ENCODE results near the gene CD2AP. TPM values are rescaled to one million over a fixed set of nuclear protein-coding genes. Genes with fewer than 3 reads are reported as not detected.

The CD2AP gene
- total RNA-seq, 2 donors from 2014 or later, result 27.1 to 29.1 TPM

- DNase-seq (ENCODE audit: low spot score), result no peak
- Histone ChIP-seq H3K36me3 (no peaks in the 10 kb centered on the region), H3K4me3 (no peak overlapping the region), H3K27ac (no peak overlapping the region), H3K9me3 (no peaks in the 10 kb centered on the region), H3K27me3 (replicated peaks; ENCODE audit: insufficient read depth) (no peaks in the 10 kb centered on the region), H3K4me1 (ENCODE audit: control insufficient read depth in 1 of 2, low read depth in 2 of 2) (peaks cover 24 to 28% of the 10 kb centered on the region in 2 donors)
- no peak for TF ChIP-seq CTCF (IDR thresholded peaks at IDR 0.05)
- ATAC-seq (ENCODE audit: insufficient number of reproducible peaks, low FRiP score, low read depth), result no peak
Observed at GRCh38 chr6:47483516-47483852, 5.9 kb downstream of the CD2AP start.

GRCh38 chr6:47483853-47484546, 6.4 kb downstream of the CD2AP start:
- Histone ChIP-seq H3K36me3 (no peaks in the 10 kb centered on the region), H3K4me1 (ENCODE audit: control insufficient read depth in 1 of 2, low read depth in 2 of 2) (peaks cover 24 to 27% of the 10 kb centered on the region in 2 donors), H3K27ac (no peak overlapping the region), H3K27me3 (replicated peaks; ENCODE audit: insufficient read depth) (no peaks in the 10 kb centered on the region), H3K9me3 (no peaks in the 10 kb centered on the region), H3K4me3 (no peak overlapping the region)
- ATAC-seq (ENCODE audit: insufficient number of reproducible peaks, low FRiP score, low read depth) (no peak), DNase-seq (ENCODE audit: low spot score) (no peak)
- TF ChIP-seq CTCF (IDR thresholded peaks at IDR 0.05), result no peak

GRCh38 chr6:47484616-47485015, 7.0 kb downstream of the CD2AP start:
- Histone ChIP-seq H3K36me3 (no peaks in the 10 kb centered on the region), H3K9me3 (no peaks in the 10 kb centered on the region), H3K27ac (no peak overlapping the region), H3K4me3 (no peak overlapping the region), H3K27me3 (replicated peaks; ENCODE audit: insufficient read depth) (no peaks in the 10 kb centered on the region), H3K4me1 (ENCODE audit: control insufficient read depth in 1 of 2, low read depth in 2 of 2) (peaks cover 19 to 21% of the 10 kb centered on the region in 2 donors)
- ATAC-seq (ENCODE audit: insufficient number of reproducible peaks, low FRiP score, low read depth), result no peak
- no peak for DNase-seq (ENCODE audit: low spot score)
- TF ChIP-seq CTCF (IDR thresholded peaks at IDR 0.05), result no peak

- Histone ChIP-seq H3K9me3 (no peaks in the 10 kb centered on the region), H3K4me1 (ENCODE audit: control insufficient read depth in 1 of 2, low read depth in 2 of 2) (peaks cover 14 to 16% of the 10 kb centered on the region in 2 donors), H3K4me3 (no peak overlapping the region), H3K36me3 (no peaks in the 10 kb centered on the region), H3K27ac (no peak overlapping the region), H3K27me3 (replicated peaks; ENCODE audit: insufficient read depth) (no peaks in the 10 kb centered on the region)
- DNase-seq (ENCODE audit: low spot score) (no peak), ATAC-seq (ENCODE audit: insufficient number of reproducible peaks, low FRiP score, low read depth) (no peak)
- no peak for TF ChIP-seq CTCF (IDR thresholded peaks at IDR 0.05)
Observed at GRCh38 chr6:47485083-47485482, 7.5 kb downstream of the CD2AP start.

GRCh38 chr6:47485491-47486135, 8.0 kb downstream of the CD2AP start:
- Histone ChIP-seq H3K9me3 (no peaks in the 10 kb centered on the region), H3K4me1 (ENCODE audit: control insufficient read depth in 1 of 2, low read depth in 2 of 2) (peaks cover 11 to 14% of the 10 kb centered on the region in 2 donors), H3K36me3 (no peaks in the 10 kb centered on the region), H3K27me3 (replicated peaks; ENCODE audit: insufficient read depth) (no peaks in the 10 kb centered on the region), H3K4me3 (no peak overlapping the region), H3K27ac (no peak overlapping the region)
- ATAC-seq (ENCODE audit: insufficient number of reproducible peaks, low FRiP score, low read depth) (no peak), DNase-seq (ENCODE audit: low spot score) (no peak)
- no peak for TF ChIP-seq CTCF (IDR thresholded peaks at IDR 0.05)

Measured in thoracic aorta (tissue), 2 donors.